ES-I3 (cell line): ENCODE data around the gene OR4K17.
"Not testable (repeated sequence)": the region's sequence is repeated elsewhere in the genome, so short reads cannot be mapped to it uniquely, and the experiment has no call there.

Source experiments
- H3K36me3 ChIP-seq: 2 replicates; pipeline ENCODE4 v1.6.1; 2013; ENCODE audit warnings: mild to moderate bottlenecking, low read length, control low read depth, moderate library complexity; ENCODE audit not compliant: insufficient read depth
- H3K4me1 ChIP-seq: 2 replicates; pipeline ENCODE4 v1.6.1; 2013; ENCODE audit warnings: mild to moderate bottlenecking, control low read depth, low read length; ENCODE audit not compliant: insufficient read depth
- H3K9ac ChIP-seq: 2 replicates; pipeline ENCODE4 v1.6.1; 2013; ENCODE audit warnings: low read depth, mild to moderate bottlenecking, low read length, moderate library complexity
- H3K9me3 ChIP-seq: 2 replicates; pipeline ENCODE4 v1.6.1; 2013; ENCODE audit warnings: mild to moderate bottlenecking, low read length, moderate library complexity; ENCODE audit not compliant: control insufficient read depth, insufficient read depth

OR4K17 gene, protein sequence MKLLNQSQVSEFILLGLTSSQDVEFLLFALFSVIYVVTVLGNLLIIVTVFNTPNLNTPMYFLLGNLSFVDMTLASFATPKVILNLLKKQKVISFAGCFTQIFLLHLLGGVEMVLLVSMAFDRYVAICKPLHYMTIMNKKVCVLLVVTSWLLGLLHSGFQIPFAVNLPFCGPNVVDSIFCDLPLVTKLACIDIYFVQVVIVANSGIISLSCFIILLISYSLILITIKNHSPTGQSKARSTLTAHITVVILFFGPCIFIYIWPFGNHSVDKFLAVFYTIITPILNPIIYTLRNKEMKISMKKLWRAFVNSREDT

DNA sequence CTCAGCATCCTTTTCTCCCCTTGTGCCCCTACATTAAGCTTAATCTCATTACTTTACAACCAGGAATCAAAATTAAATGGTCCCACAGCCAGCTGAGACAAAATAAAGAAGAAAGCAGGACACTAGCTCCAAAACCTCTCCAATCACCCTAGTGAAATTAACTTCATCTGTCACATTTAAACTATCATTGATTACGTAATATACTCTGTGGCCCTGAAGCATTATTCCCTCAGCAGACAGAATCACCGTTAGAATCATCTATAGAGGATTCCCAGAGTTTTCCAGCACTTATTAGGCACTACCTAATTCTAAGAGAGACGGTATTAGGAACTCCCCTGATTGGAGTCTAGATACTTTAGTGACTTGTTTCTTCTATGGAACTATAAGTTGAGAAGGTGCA, at the start of gene OR4K17:
TSS of gene OR4K17 (plus strand) at position 302 of the 400 bp plus-strand sequence. CDS start 6,761 bp downstream, outside the sequence.
- no peak within 1 kb of the TSS for H3K9ac ChIP-seq
- H3K9me3 ChIP-seq, result no peaks in the 10 kb centered on the region
- H3K36me3 ChIP-seq, result no peaks in the 10 kb centered on the region
- no peaks in the 10 kb centered on the region for H3K4me1 ChIP-seq

DNA sequence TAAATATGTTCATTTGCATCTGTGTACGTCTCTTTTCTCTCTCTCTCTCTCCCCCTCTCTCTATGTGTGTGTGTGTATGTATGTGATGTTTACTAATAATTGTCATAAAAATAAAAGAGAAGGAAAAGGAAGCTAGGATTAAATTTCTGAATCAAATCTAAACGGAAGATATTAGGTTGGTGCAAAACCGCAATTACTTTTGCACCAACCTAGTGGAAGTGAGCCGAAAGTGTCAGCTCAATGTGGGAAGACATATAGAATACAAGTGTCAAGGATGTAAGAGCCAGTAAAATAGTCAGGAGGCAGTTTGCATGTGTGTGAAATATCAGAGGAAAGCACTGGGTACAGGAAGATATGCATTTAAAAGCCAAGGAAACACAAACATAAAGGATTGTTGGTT, 18.5 kb upstream of the OR4K17 start:
- Histone ChIP-seq H3K36me3 (no peaks in the 10 kb centered on the region), H3K9ac (no peak overlapping the region), H3K4me1 (no peaks in the 10 kb centered on the region), H3K9me3 (no peaks in the 10 kb centered on the region)

DNA sequence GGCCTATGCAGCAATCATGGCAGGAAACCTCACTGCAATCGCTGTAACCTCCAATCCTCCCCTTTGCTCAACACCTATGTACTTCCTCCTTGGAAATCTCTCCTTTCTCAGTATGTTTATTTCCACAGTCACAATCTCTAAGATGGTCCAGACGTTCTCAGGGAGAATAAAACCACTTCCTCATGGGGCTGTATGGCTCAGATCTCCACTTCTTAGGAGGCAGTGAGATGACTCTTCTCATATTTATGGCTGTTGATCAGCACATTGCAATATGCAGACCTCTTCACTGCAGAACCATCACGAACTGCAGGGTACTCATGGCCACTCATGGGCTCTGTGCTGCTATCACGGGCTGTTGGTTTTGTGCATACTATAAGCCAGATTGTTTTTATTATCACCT, 17.1 kb upstream of the OR4K17 start:
- Histone ChIP-seq H3K9ac (no peak overlapping the region), H3K4me1 (no peaks in the 10 kb centered on the region), H3K9me3 (no peaks in the 10 kb centered on the region), H3K36me3 (no peaks in the 10 kb centered on the region)

DNA sequence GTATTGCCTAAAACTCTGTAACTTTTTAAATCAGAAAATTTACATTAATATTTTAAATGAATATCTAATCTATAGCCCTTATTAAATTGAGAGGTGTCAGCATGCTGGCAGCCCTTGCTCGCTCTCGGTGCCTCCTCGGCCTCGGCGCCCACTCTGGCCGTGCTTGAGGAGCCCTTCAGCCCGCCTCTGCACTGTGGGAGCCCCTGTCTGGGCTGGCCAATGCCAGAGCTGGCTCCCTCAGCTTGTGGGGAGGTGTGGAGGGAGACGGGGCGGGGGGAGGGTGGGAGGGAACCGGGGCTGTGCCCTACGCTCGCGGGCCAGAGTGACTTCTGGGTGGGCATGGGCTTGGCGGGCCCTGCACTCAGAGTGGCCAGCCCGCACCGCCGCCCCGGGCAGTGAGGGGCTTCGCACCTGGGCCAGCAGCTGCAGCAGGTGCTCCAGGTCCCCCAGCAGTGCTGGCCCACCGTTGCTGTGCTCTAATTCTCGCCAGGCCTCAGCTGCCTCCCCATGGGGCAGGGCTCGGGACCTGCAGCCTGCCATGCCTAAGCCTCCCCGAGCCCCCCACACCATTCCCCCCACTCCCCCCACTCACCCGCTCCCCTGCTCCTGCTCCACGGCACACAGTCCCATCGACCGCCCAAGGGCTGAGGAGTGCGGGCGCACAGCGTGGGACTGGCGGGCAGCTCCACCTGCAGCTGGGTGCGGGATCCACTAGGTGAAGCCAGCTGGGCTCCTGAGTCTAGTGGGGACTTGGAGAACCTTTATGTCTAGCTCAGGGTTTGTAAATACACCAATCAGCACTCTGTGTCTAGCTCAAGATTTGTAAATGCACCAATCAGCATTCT, 11.4 kb upstream of the OR4K17 start:
- not testable (repeated sequence) for H3K9ac ChIP-seq, H3K36me3 ChIP-seq, H3K4me1 ChIP-seq, H3K9me3 ChIP-seq

DNA sequence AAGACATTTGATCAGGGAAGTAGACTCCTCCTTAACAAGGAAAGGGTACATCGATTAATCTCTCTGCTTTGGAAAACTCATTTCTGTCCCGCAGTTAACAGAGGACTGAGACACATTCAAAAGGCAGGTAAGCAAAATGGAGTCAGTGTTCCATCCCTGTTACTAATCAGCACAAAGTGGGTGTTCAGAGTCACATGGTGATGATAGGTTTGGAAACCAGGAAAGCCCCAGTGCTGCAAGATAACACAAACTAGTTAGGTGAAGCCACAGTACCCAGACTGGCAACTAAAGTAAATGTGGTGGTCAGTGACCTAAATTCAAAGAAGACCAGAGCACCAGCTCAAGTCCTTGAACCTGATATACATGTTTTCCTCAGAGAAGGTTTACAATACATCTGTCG, 1.8 kb downstream of the OR4K17 start:
- Histone ChIP-seq H3K4me1 (no peaks in the 10 kb centered on the region), H3K9me3 (no peaks in the 10 kb centered on the region), H3K36me3 (no peaks in the 10 kb centered on the region), H3K9ac (no peak overlapping the region)

DNA sequence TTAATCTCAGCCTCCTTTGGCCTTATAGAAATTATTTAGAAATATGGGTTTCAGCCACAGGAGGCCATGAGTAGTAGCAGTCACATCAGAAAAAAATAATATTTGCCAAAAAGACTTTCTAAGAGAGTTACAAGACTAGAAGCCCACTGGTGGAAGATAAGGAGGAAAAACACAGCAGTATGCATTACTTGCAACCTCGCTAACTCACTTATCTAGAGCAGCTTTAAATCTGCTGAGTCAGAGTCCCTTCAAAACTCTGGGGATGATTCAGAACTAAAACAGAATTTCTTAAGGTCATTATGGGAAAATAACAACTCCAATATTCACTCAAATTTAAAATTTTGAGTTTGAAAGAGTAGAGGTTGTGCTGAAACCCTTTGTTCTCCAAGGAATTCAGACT, 6.2 kb downstream of the OR4K17 start:
- Histone ChIP-seq H3K9ac (no peak overlapping the region), H3K9me3 (no peaks in the 10 kb centered on the region), H3K36me3 (no peaks in the 10 kb centered on the region)

DNA sequence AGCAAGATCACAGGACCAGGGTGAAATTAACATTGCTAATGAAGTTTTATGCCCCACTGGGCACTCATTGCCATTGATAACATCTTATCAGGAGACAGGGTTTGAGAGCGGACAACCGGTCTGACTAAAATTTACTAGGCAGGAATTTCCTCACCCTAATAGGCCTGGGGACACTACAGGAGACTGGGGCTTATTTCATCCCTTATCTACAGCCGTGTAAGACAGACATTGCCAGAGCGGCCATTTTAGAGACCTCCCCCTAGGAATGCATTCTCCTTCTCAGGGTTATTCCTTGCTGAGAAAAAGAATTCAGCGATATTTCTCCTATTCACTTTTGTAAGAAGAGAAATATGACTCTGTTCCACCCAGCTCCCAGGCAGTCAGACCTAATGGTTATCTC, 8.3 kb downstream of the OR4K17 start:
- Histone ChIP-seq H3K9ac (no peak overlapping the region), H3K9me3 (no peaks in the 10 kb centered on the region), H3K4me1 (no peaks in the 10 kb centered on the region), H3K36me3 (no peaks in the 10 kb centered on the region)

More for the DNA sequence above, 6.2 kb downstream of the OR4K17 start:
- H3K4me1 ChIP-seq, result no peaks in the 10 kb centered on the region

DNA sequence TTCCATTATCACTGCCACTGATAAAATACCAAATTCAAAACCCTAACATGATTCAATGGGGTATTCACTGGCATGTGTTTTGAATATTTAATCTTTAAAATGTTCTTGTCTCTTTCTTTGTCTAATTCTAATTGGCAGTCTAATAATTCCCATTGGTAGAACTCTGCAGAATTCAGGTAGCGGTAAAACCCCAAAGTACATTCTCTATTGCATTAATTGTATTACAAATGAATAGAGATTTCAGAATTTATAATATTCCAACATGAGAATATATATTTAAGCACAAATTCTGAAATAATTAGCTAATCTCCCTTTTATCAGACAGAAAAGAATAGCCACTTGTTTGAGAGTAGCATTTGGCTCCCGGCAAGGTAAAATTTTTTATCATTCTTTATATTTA, 28.0 kb downstream of the OR4K17 start, which contains the start of gene OR4N5:
TSS of gene OR4N5 (plus strand) at position 301 of the 400 bp plus-strand sequence. CDS start 4,916 bp downstream, outside the sequence.
- no peaks in the 10 kb centered on the region for H3K36me3 ChIP-seq
- H3K4me1 ChIP-seq, result no peaks in the 10 kb centered on the region
- no peak within 1 kb of the TSS for H3K9ac ChIP-seq
- no peaks in the 10 kb centered on the region for H3K9me3 ChIP-seq

DNA sequence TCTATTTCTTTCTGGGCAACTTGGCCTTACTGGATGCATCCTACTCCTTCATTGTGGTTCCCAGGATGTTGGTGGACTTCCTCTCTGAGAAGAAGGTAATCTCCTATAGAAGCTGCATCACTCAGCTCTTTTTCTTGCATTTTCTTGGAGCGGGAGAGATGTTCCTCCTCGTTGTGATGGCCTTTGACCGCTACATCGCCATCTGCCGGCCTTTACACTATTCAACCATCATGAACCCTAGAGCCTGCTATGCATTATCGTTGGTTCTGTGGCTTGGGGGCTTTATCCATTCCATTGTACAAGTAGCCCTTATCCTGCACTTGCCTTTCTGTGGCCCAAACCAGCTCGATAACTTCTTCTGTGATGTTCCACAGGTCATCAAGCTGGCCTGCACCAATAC, 33.4 kb downstream of the OR4K17 start:
- Histone ChIP-seq H3K4me1 (no peaks in the 10 kb centered on the region), H3K36me3 (no peaks in the 10 kb centered on the region), H3K9me3 (no peaks in the 10 kb centered on the region), H3K9ac (no peak overlapping the region)

DNA sequence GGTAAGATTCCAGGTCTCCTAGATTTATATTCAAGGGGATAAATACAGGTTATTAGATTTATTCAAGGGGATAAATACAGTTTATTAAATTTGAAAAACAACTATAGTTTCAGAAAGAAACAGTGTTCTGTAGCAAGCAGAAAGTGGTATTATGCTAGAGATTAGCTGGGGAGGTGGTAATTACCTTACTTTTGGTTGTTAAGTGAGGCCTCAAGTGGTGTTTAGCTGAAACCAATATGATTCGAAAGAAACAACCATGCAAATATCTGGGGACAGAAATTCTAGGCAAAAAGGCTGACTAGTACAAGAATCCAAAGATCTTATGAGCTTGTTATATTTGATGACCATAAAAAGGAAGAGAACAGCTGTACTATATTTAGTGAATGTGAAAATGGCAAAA, 34.3 kb downstream of the OR4K17 start:
- no peaks in the 10 kb centered on the region for H3K36me3 ChIP-seq
- no peaks in the 10 kb centered on the region for H3K9me3 ChIP-seq
- no peaks in the 10 kb centered on the region for H3K4me1 ChIP-seq
- H3K9ac ChIP-seq, result no peak overlapping the region

DNA sequence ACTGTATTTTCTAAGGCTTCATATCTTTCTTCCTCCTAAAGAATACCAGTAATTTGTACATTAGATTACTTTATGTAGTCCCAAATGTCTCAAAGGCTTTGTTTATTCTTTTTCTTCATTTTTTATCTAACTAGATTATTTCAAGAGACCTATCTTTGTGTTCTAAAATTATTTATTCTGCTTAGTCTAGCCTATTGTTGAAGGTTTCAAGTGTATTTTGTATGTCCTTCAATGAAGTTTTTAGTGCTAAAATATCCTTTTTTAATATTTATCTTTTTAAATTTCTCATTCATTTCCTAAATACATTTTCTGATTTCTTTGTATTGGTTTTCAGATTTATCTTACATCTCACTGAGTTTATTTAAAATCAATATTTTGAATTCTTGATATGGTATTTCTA, 53.9 kb downstream of the OR4K17 start:
- Histone ChIP-seq H3K9me3 (no peaks in the 10 kb centered on the region), H3K9ac (no peak overlapping the region), H3K36me3 (no peaks in the 10 kb centered on the region), H3K4me1 (no peaks in the 10 kb centered on the region)

DNA sequence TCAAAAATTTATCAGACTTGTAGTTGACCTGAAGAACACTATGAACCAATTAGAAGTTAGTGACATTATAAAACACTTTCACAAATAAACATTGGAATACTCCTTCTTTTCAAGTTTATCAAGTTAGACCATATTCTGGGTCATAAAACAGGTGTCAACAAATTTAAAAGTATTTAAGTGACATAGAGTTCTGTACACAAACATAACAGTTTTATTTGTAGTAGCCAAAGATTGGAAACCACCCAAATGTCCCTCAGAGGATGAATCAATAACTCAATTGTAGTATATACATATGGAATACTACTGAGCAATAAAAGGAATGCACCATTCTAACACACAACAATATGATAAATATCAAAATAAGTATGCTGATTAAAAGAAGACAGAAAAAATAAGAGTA, 56.6 kb downstream of the OR4K17 start:
- H3K4me1 ChIP-seq, result no peaks in the 10 kb centered on the region
- H3K9me3 ChIP-seq, result no peaks in the 10 kb centered on the region
- no peaks in the 10 kb centered on the region for H3K36me3 ChIP-seq
- no peak overlapping the region for H3K9ac ChIP-seq

DNA sequence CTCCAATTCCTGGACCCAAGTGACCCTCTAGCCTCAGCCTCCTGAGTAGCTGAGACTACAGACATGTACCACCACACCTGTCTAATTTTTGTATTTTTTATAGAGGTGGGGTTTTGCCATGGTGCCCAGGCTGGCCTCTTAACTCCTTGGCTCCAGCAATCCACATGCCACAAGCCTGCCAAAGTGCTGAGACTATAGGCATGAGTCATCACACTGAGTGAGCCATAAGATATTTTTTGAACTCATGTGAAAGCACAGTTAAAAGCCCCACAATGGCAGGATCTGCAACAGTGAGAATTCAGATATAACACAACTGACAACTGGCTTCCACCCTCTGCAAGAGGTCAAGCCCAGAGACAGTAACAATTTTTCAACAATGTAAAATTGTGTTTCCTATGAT, 59.3 kb downstream of the OR4K17 start:
- H3K36me3 ChIP-seq, H3K9me3 ChIP-seq, H3K9ac ChIP-seq, H3K4me1 ChIP-seq: not testable (repeated sequence)
